GM23338 (cell line): ENCODE results near the gene ZNF516. TPM values are rescaled to one million over a fixed set of nuclear protein-coding genes. Genes with fewer than 3 reads are reported as not detected.

Experiments
- ATAC-seq: fragments of 200-7000 bp; cut with Tn5 transposase; 3 replicates; pipeline ENCODE4 v1.9.1; 2020
- DNase-seq: peaks from one replicate; pipeline ENCODE4 v3.0.0-alpha.2; 2015; ENCODE audit warnings: low spot score
- H2AFZ ChIP-seq: fragments of 200-600 bp; sonication (generic); 2 replicates; pipeline ENCODE4 v1.8.0; 2016; ENCODE audit warnings: antibody characterized with exemption, mild to moderate bottlenecking, moderate library complexity
- H3F3A ChIP-seq: fragments of 200-600 bp; sonication (generic); replicated peaks from 2 replicates; pipeline ENCODE4 v1.8.0; 2017; ENCODE audit warnings: antibody characterized with exemption, mixed run types, low read depth
- H3K27ac ChIP-seq: fragments of 200-600 bp; sonication (generic); 2 replicates; pipeline ENCODE4 v1.6.1; 2016; ENCODE audit warnings: low read depth
- H3K27me3 ChIP-seq: fragments of 200-600 bp; sonication (generic); 2 replicates; pipeline ENCODE4 v1.8.0; 2016; ENCODE audit warnings: mild to moderate bottlenecking, mixed run types, moderate library complexity; ENCODE audit not compliant: insufficient read depth
- H3K36me3 ChIP-seq: fragments of 200-600 bp; sonication (generic); 2 replicates; pipeline ENCODE4 v1.8.0; 2016; ENCODE audit warnings: mild to moderate bottlenecking; ENCODE audit not compliant: insufficient read depth
- H3K4me1 ChIP-seq: fragments of 200-600 bp; sonication (generic); 2 replicates; pipeline ENCODE4 v1.8.0; 2016; ENCODE audit warnings: mild to moderate bottlenecking, moderate library complexity; ENCODE audit not compliant: insufficient read depth
- H3K4me2 ChIP-seq: fragments of 200-600 bp; sonication (generic); 2 replicates; pipeline ENCODE4 v1.7.1; 2017; ENCODE audit warnings: mixed run types
- H3K4me3 ChIP-seq: fragments of 200-600 bp; sonication (generic); 2 replicates; pipeline ENCODE4 v1.6.1; 2016; ENCODE audit warnings: mixed run types
- H3K79me2 ChIP-seq: fragments of 200-600 bp; sonication (generic); replicated peaks from 2 replicates; pipeline ENCODE4 v1.8.0; 2017; ENCODE audit warnings: mild to moderate bottlenecking; ENCODE audit not compliant: insufficient read depth
- H3K9me2 ChIP-seq: fragments of 200-600 bp; sonication (generic); 2 replicates; pipeline ENCODE4 v1.8.0; 2017; ENCODE audit not compliant: insufficient read depth
- H4K20me1 ChIP-seq: fragments of 200-600 bp; sonication (generic); replicated peaks from 2 replicates; pipeline ENCODE4 v1.8.0; 2017; ENCODE audit warnings: mild to moderate bottlenecking; ENCODE audit not compliant: insufficient read depth
- H3K27ac Mint-ChIP-seq: 2 replicates; pipeline ENCODE4 v1.8.0; 2020; ENCODE audit warnings: inconsistent platforms, mild to moderate bottlenecking, moderate library complexity, mixed read lengths
- H3K27me3 Mint-ChIP-seq: 3 replicates; pipeline ENCODE4 v1.8.0; 2022; ENCODE audit warnings: low read depth, mild to moderate bottlenecking, moderate library complexity, mixed read lengths, inconsistent platforms; ENCODE audit not compliant: insufficient read depth, poor library complexity
- H3K36me3 Mint-ChIP-seq: 3 replicates; pipeline ENCODE4 v1.8.0; 2021; ENCODE audit warnings: low read depth, mild to moderate bottlenecking, inconsistent platforms, moderate library complexity, mixed read lengths
- H3K4me1 Mint-ChIP-seq: 3 replicates; pipeline ENCODE4 v1.8.0; 2020; ENCODE audit warnings: mild to moderate bottlenecking, inconsistent platforms, mixed read lengths
- H3K4me3 Mint-ChIP-seq: 3 replicates; pipeline ENCODE4 v1.8.0; 2021; ENCODE audit warnings: moderate library complexity, mild to moderate bottlenecking, inconsistent platforms, mixed read lengths
- H3K9me3 Mint-ChIP-seq: 3 replicates; pipeline ENCODE4 v1.8.0; 2020; ENCODE audit warnings: moderate library complexity, mild to moderate bottlenecking, inconsistent platforms, mixed read lengths
- CTCF ChIP-seq, 2 experiments: fragments of 200-600 bp in 1 of 2; sonication (generic) in 1 of 2; conservative IDR thresholded peaks; 2 replicates each; pipeline versions ENCODE4 v1.5.1 to v1.6.1; 2016 to 2017; ENCODE audit warnings: antibody characterized with exemption in 2 of 2, low read depth in 2 of 2, mild to moderate bottlenecking in 2 of 2, moderate library complexity in 1 of 2
- JUNB ChIP-seq: IDR thresholded peaks from one replicate; pipeline ENCODE4 v1.6.1; 2016; ENCODE audit warnings: antibody characterized with exemption; ENCODE audit not compliant: unreplicated experiment
- NANOG ChIP-seq: IDR thresholded peaks from 2 replicates; pipeline ENCODE4 v1.6.1; 2016; ENCODE audit warnings: antibody characterized with exemption, borderline replicate concordance
- STAT1 ChIP-seq: IDR thresholded peaks from one replicate; pipeline ENCODE4 v1.6.1; 2016; ENCODE audit warnings: antibody characterized with exemption; ENCODE audit not compliant: unreplicated experiment
- ZNF114 ChIP-seq: fragments of 250-450 bp; sonication (Bioruptor Pico); IDR thresholded peaks from 2 replicates; pipeline ENCODE4 v1.5.0; 2020; ENCODE audit warnings: mild to moderate bottlenecking, moderate library complexity
- polyA plus RNA-seq: library from polyadenylated mRNA; unstranded; fragments of >200 nt; fragmentation: Nextera tagmentation; extraction: Ambion mirVana; gene quantifications from 2 replicates; pipeline ENCODE4 v1.2.1, GENCODE V29; 2016
- total RNA-seq: library from RNA; depleted of rRNA; stranded (reverse); fragments of >200 nt; shearing (Covaris generic); gene quantifications from 2 replicates; pipeline ENCODE4 v1.2.3, GENCODE V29; 2014
- TF ChIP-seq, protein P1 (sequence below): IDR thresholded peaks from one replicate; pipeline ENCODE4 v1.6.1; 2018; ENCODE audit warnings: antibody characterized with exemption; ENCODE audit not compliant: unreplicated experiment
- TF ChIP-seq, protein P2 (sequence below): fragments of 250-450 bp; sonication (Bioruptor Pico); IDR thresholded peaks from 2 replicates; pipeline ENCODE4 v1.5.0; 2020; ENCODE audit warnings: mild to moderate bottlenecking, moderate library complexity

The ZNF516 gene
- total and polyA plus RNA-seq, 2 experiments from 2014 or later: 11.9 to 24.2 TPM

GRCh38 chr18:76443519-76444445, 51.3 kb downstream of the ZNF516 start (continued):
- no peak for TF ChIP-seq CTCF (conservative IDR thresholded peaks at IDR 0.05; ENCODE audit: low read depth in 2 of 2)
- TF ChIP-seq, protein P1, sequence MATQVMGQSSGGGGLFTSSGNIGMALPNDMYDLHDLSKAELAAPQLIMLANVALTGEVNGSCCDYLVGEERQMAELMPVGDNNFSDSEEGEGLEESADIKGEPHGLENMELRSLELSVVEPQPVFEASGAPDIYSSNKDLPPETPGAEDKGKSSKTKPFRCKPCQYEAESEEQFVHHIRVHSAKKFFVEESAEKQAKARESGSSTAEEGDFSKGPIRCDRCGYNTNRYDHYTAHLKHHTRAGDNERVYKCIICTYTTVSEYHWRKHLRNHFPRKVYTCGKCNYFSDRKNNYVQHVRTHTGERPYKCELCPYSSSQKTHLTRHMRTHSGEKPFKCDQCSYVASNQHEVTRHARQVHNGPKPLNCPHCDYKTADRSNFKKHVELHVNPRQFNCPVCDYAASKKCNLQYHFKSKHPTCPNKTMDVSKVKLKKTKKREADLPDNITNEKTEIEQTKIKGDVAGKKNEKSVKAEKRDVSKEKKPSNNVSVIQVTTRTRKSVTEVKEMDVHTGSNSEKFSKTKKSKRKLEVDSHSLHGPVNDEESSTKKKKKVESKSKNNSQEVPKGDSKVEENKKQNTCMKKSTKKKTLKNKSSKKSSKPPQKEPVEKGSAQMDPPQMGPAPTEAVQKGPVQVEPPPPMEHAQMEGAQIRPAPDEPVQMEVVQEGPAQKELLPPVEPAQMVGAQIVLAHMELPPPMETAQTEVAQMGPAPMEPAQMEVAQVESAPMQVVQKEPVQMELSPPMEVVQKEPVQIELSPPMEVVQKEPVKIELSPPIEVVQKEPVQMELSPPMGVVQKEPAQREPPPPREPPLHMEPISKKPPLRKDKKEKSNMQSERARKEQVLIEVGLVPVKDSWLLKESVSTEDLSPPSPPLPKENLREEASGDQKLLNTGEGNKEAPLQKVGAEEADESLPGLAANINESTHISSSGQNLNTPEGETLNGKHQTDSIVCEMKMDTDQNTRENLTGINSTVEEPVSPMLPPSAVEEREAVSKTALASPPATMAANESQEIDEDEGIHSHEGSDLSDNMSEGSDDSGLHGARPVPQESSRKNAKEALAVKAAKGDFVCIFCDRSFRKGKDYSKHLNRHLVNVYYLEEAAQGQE: no peak

GRCh38 chr18:76442413-76443171, 52.5 kb downstream of the ZNF516 start:
- Histone ChIP-seq H3K4me1 (0 out of 2 replicates have a peak, but pooled peaks cover 6% of the 10 kb centered on the region), H3K79me2 (peaks cover 19% of the 10 kb centered on the region; the same call in 1 of the 2 replicates), H3K27ac (no peak overlapping the region), H3K4me2 (no peak overlapping the region), H3K4me3 (no peak overlapping the region), H2AFZ (no peak overlapping the region), H3K36me3 (no peaks in the 10 kb centered on the region), H3F3A (no peaks in the 10 kb centered on the region), H3K27me3 (no peaks in the 10 kb centered on the region), H3K9me2 (no peaks in the 10 kb centered on the region), H4K20me1 (0 out of 2 replicates have a peak, but pooled peaks cover 2% of the 10 kb centered on the region)
- Mint-ChIP-seq H3K9me3 (no peaks in the 10 kb centered on the region), H3K27me3 (peaks cover 7% of the 10 kb centered on the region), H3K4me1 (peaks cover 24% of the 10 kb centered on the region), H3K27ac (no peak overlapping the region), H3K4me3 (no peak overlapping the region), H3K36me3 (peaks cover 4% of the 10 kb centered on the region)
- DNase-seq: peak; percentile 11
- ATAC-seq: no peak
- TF ChIP-seq, protein P2, sequence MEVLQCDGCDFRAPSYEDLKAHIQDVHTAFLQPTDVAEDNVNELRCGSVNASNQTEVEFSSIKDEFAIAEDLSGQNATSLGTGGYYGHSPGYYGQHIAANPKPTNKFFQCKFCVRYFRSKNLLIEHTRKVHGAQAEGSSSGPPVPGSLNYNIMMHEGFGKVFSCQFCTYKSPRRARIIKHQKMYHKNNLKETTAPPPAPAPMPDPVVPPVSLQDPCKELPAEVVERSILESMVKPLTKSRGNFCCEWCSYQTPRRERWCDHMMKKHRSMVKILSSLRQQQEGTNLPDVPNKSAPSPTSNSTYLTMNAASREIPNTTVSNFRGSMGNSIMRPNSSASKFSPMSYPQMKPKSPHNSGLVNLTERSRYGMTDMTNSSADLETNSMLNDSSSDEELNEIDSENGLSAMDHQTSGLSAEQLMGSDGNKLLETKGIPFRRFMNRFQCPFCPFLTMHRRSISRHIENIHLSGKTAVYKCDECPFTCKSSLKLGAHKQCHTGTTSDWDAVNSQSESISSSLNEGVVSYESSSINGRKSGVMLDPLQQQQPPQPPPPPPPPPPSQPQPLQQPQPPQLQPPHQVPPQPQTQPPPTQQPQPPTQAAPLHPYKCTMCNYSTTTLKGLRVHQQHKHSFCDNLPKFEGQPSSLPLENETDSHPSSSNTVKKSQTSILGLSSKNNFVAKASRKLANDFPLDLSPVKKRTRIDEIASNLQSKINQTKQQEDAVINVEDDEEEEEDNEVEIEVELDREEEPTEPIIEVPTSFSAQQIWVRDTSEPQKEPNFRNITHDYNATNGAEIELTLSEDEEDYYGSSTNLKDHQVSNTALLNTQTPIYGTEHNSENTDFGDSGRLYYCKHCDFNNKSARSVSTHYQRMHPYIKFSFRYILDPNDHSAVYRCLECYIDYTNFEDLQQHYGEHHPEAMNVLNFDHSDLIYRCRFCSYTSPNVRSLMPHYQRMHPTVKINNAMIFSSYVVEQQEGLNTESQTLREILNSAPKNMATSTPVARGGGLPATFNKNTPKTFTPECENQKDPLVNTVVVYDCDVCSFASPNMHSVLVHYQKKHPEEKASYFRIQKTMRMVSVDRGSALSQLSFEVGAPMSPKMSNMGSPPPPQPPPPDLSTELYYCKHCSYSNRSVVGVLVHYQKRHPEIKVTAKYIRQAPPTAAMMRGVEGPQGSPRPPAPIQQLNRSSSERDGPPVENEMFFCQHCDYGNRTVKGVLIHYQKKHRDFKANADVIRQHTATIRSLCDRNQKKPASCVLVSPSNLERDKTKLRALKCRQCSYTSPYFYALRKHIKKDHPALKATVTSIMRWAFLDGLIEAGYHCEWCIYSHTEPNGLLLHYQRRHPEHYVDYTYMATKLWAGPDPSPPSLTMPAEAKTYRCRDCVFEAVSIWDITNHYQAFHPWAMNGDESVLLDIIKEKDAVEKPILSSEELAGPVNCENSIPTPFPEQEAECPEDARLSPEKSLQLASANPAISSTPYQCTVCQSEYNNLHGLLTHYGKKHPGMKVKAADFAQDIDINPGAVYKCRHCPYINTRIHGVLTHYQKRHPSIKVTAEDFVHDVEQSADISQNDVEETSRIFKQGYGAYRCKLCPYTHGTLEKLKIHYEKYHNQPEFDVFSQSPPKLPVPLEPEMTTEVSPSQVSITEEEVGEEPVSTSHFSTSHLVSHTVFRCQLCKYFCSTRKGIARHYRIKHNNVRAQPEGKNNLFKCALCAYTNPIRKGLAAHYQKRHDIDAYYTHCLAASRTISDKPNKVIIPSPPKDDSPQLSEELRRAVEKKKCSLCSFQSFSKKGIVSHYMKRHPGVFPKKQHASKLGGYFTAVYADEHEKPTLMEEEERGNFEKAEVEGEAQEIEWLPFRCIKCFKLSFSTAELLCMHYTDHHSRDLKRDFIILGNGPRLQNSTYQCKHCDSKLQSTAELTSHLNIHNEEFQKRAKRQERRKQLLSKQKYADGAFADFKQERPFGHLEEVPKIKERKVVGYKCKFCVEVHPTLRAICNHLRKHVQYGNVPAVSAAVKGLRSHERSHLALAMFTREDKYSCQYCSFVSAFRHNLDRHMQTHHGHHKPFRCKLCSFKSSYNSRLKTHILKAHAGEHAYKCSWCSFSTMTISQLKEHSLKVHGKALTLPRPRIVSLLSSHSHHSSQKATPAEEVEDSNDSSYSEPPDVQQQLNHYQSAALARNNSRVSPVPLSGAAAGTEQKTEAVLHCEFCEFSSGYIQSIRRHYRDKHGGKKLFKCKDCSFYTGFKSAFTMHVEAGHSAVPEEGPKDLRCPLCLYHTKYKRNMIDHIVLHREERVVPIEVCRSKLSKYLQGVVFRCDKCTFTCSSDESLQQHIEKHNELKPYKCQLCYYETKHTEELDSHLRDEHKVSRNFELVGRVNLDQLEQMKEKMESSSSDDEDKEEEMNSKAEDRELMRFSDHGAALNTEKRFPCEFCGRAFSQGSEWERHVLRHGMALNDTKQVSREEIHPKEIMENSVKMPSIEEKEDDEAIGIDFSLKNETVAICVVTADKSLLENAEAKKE (CRISPR knock-in tag): no peak
- TF ChIP-seq NANOG (no peak), JUNB (no peak), STAT1 (no peak), CTCF (conservative IDR thresholded peaks at IDR 0.05; ENCODE audit: low read depth in 2 of 2) (no peak), ZNF114 (CRISPR knock-in tag) (no peak)
